ENCODE results near the gene PRDM4.

The PRDM4 gene, protein sequence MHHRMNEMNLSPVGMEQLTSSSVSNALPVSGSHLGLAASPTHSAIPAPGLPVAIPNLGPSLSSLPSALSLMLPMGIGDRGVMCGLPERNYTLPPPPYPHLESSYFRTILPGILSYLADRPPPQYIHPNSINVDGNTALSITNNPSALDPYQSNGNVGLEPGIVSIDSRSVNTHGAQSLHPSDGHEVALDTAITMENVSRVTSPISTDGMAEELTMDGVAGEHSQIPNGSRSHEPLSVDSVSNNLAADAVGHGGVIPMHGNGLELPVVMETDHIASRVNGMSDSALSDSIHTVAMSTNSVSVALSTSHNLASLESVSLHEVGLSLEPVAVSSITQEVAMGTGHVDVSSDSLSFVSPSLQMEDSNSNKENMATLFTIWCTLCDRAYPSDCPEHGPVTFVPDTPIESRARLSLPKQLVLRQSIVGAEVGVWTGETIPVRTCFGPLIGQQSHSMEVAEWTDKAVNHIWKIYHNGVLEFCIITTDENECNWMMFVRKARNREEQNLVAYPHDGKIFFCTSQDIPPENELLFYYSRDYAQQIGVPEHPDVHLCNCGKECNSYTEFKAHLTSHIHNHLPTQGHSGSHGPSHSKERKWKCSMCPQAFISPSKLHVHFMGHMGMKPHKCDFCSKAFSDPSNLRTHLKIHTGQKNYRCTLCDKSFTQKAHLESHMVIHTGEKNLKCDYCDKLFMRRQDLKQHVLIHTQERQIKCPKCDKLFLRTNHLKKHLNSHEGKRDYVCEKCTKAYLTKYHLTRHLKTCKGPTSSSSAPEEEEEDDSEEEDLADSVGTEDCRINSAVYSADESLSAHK
- total RNA-seq, result 70.2 reads per million, percentile 75 among the genes with 10 or more reads in this experiment

GRCh38 chr12:107760809-107761501, at the start of gene PRDM4:
Gene PRDM4, minus strand, starts transcription at chr12:107761137. Its CDS starts 622 bp downstream, at chr12:107760515.
- DNase-seq, result peak; percentile 84

DNA sequence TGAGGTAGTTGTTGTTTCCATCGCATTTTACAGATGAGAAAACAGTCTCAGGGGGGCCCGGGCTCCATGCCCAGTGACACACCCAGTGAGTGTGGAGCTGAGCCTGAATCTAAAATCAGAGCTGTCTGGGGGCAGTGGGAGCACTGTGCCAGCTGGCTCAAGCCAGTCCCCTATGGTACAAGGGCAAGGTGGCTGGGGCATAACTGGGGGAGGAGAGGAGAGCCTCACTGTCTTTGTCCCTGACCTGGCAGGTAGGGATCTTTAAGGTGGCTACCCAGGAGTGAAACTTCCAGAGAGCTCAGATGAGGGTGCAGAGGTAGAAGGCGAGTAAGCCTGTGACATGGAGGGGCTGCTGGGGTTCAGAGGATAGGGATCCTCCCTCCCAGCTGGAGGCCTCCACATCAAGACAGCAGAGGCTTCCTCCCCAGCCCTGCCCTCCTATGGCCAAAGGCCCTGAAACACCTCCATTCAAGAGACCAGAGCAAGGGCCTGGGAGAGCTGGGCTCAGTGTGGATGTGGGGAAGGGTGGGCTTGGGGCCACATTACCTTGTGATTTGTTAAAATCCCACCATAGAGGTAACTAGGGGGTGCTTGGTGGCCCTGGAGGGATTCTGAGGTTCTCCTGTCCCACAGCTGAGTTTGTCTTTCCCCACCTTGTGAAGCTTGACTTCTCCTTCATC, 46.7 kb upstream of the PRDM4 start:
- DNase-seq, result no peak

DNA sequence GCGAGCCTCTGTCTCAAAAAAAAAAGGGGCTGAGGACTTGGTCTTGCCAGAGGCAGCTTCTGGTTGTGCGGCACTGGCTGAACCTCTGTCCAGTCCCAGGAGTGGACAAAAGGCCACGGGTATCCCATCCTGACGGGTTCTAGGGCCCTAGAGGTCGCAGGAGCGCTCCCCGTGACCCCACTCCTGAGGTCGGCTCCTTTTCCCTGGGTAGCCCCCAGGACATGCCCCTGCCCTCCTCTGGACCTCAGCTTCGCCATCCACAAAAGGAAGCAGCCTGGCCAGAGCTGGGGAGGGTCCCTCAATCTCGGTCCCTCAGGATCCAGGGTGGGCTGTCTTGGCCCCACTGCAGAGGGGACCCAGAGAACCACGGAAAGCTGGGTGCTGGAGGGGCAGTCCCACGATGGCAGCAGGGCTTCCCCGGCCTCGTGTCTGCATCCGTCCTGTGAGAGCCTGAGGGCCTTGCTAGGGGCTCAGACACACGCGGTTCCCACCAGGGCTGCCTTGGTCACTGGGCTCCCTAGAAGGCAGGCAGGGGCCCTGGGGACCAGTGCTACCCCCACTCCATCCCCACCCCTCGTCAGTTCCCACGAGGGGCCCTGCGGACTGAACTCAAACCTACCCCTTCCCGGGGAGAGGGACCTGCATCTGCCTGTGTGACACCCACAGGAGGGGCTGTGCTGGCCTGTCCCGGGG, 44.7 kb upstream of the PRDM4 start:
- no peak for DNase-seq

GRCh38 chr12:107803092-107803491, 42.2 kb upstream of the PRDM4 start:
- DNase-seq, result no peak

GRCh38 chr12:107801150-107801549, 40.2 kb upstream of the PRDM4 start:
- no peak for DNase-seq

GRCh38 chr12:107798580-107798979, 37.6 kb upstream of the PRDM4 start:
- DNase-seq, result no peak

- no peak for DNase-seq
These were observed 33.5 kb upstream of the PRDM4 start for GRCh38 chr12:107794451-107794850.

- no peak for DNase-seq
These were observed 30.6 kb upstream of the PRDM4 start for GRCh38 chr12:107791465-107792089.

DNA sequence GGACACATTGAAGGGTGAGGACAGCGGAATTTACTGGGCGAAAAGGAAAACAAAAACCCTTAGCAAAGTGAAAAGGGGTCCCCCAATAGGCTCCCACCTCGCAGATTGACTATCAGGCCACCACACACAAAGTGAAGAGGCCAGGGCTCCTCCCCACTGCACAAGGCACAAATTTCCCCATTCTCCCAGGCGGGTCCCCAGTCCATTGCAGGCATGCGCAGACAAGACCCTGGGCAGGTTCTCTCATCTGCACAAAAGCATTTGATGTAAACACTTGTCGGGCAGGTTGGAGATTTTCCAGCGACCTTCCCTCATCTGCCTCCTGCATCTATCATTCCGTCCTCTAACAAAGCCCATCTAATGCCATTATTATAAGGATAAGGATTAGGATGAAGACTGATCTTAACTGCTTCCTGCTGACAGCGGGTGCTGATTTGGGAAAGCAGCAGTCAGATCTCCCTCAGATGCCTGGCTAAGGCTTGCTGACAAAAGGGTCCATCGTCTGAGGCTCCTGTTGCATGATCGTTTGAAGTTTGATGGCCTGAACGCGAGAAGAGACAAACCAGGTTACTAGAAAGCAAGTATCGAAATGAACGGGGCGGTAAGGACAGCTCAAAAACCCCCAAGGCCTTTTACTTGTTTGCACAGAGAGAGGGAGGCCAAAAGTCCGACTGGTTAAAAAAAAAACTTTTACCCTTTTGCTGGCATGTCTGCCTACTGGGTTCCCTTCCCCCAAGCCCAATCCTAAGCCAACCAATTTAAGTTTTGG, 27.9 kb upstream of the PRDM4 start:
- DNase-seq, result no peak

DNA sequence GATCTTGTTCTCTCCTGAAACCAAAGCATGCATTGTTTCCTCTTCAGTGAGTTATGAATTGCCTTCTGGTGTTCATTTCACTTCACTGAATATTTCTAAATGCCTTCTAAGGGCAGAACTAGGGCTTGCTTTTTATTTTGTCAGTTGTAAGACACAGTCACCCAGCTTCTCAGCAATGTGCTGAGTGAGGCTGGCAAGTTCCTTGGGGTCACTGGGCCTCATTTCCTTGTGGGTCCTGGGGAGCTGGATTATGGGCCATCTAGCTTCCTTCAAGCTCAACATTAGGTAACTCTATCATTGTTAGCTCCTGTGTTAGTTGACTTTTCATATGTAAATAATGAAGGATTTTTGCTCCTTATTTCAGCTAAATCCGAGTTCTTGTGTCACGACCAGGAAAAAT, 27.3 kb upstream of the PRDM4 start:
- DNase-seq, result no peak

DNA sequence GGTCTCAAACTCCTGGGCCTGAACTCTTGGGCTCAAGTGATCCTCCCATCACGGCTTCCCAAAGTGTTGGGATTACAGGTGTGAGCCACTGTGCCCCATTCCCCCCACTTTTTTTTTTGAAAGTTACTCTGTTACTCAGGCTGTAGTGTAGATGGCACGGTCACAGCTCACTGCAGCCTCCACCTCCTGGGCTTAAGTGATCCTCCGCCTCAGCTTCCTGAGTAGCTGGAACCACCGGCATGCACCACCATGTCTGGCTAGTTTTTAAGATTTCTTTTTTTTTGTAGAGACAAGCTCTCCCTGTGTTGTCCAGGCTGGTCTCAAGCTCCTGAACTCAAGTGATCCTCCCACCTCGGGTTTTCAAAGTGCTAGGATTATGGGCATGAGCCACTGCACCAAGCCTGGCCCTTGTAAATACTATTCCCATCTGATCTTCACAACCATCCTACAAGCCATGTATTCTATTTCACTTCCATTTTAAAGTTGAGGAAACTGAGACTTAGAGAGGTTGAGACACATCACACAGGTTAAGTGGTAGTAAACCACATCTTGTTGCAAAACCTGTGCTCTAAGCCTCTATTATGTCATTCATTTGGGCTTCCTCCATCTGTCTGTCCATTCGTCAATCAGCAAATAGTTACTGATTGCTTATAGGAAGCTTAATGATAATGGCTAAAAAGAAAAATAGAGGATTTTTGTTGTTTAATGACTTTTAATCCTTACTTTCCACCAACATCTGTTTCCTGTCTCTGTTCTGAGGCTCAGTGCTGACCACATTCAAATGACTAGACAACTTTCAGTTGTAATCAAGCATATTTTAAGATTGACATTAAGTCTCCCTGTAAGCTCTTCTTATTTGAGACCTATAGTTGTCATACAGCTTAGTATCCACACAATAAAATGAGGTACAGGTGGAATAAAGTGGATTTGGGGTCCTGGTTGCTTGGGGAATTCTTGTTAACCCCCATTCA, 22.8 kb upstream of the PRDM4 start:
- DNase-seq, result no peak

DNA sequence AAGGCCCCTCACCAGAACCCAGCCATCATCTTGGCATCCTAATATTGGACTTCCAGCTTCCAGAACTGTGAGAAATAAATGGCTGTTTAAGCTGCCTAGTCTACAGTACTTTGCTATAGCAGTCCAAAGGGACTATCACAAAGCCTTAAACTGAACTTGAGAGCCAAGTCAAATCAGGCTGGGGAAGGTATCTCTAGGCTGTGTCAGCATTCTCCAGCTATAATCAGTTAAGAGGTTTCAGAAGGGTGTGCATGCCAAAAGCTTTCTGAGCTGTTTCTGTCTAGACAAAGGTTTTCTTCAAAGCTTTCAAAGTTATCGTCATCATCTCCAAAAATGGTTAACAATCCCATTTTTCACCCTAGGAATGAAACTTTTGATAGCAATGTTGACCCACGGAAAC, 21.1 kb upstream of the PRDM4 start:
- DNase-seq, result no peak

DNA sequence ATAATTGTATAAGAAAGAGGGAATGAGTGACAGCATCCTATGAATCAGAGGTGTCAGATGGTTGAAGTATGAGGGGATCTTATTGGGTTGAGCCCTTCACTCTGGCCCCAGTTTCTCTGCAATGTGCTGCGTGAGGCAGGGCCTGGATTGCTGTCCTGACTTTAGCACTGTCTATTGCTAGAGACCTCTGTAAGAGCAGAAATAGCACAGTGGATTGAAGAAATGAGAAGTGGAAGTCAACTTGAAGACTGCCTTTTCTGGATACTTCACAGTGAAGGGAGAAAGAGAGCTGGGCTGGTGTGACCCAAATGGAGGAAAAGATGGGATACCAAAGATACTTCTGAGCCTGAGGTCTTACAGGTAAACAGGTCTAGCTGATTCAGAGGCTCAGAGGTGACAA, 19.4 kb upstream of the PRDM4 start:
- DNase-seq, result no peak

GRCh38 chr12:107779077-107779831, 18.3 kb upstream of the PRDM4 start:
- no peak for DNase-seq

DNA sequence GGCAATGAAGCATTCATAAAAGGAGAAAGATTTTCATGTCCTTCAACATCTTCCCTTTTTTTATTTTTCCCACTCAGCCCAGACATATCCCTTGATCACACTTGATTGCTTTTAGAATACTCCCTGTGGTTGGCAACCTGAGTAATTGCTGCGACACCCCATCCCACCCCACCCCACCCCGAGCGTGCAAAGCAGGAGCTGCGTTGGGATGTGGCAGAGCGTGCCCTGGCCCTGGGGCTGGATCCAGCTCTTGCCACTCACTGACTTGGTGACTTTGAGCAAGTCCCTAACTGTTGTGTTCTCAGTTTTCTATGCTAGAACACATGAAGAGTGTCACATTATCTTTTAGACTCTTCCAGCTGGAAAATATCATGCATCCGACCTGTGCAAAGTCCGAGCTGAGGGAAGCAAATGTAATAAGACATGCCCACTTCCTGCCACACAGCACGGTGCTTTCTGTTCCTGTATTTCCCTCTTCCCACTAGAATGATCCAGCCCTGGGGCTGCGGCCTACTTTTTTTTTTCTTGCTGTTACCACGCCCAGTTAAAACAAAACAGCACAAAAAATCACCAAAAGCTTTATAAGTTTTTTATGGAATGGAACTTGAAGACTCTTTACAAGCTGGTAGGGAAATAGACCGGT, 17.6 kb upstream of the PRDM4 start:
- DNase-seq, result no peak

DNA sequence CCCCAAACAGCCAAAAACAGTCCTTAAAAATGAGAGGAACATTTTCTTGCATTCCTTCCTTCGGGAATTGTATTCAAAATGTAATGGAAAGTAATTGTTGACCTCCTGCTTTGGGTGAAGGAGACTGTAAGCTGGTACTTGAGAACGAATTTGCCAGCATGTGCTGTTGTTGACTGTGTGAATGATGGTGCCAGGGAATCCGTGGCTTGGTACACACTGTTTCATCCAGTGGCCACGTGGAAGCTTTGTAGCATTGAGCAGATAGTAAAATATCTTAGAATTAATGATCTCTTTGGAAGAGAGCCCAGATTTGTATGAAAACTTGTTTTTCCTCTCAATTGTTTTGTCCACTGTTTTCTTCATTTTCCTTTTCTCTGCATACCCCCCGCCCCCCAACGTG, 15.2 kb upstream of the PRDM4 start:
- no peak for DNase-seq

- DNase-seq, result no peak
These were observed 14.3 kb upstream of the PRDM4 start for GRCh38 chr12:107775093-107775721.
